ENCODE measurements around the gene ANTXR1.

The ANTXR1 gene

DNA sequence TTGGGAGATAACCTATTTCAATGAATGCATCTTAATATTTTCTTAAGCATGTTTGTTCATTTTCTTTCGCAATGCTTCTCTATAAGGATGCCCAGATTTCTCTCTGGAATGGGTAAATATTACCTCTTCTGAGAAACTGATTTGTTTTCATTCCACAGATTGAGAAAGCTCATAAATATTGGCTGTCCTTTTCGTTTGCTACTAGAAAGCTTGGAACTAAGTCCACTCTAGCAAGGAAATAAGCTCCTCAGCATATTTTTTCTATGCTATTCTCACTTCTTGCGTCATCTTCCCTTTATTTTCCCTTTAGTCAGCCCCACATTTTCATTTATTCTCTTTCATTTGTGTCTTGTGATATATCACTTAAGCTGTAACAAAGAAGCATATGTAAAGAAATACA lies 76.3 kb downstream of the ANTXR1 start:
- TF ChIP-seq OSR1 (CRISPR knock-in tag; IDR thresholded peaks at IDR 0.05) (no peak), TSHZ2 (CRISPR knock-in tag; IDR thresholded peaks at IDR 0.05) (no peak)
- ATAC-seq: no peak

- TF ChIP-seq, protein P1, sequence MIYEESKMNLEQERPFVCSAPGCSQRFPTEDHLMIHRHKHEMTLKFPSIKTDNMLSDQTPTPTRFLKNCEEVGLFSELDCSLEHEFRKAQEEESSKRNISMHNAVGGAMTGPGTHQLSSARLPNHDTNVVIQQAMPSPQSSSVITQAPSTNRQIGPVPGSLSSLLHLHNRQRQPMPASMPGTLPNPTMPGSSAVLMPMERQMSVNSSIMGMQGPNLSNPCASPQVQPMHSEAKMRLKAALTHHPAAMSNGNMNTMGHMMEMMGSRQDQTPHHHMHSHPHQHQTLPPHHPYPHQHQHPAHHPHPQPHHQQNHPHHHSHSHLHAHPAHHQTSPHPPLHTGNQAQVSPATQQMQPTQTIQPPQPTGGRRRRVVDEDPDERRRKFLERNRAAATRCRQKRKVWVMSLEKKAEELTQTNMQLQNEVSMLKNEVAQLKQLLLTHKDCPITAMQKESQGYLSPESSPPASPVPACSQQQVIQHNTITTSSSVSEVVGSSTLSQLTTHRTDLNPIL (CRISPR knock-in tag; IDR thresholded peaks at IDR 0.05; ENCODE audit: low read depth): no peak
- TF ChIP-seq SNAI2 (CRISPR knock-in tag; IDR thresholded peaks at IDR 0.05): no peak
- TF ChIP-seq PPARA (CRISPR knock-in tag; IDR thresholded peaks at IDR 0.05; ENCODE audit: borderline replicate concordance): no peak
- no peak for TF ChIP-seq ZNF70 (CRISPR knock-in tag; IDR thresholded peaks at IDR 0.05)
- no peak for TF ChIP-seq POU6F1 (CRISPR knock-in tag; IDR thresholded peaks at IDR 0.05; ENCODE audit: borderline replicate concordance, low read depth)
- no peak for TF ChIP-seq ZFP30 (CRISPR knock-in tag; IDR thresholded peaks at IDR 0.05)
- no peak for TF ChIP-seq TSHZ2 (CRISPR knock-in tag; IDR thresholded peaks at IDR 0.05)
- TF ChIP-seq TCF4 (CRISPR knock-in tag; IDR thresholded peaks at IDR 0.05; ENCODE audit: borderline replicate concordance): no peak
- no peak for TF ChIP-seq ZC3H10 (CRISPR knock-in tag; IDR thresholded peaks at IDR 0.05)
- no peak for TF ChIP-seq ESRRG (CRISPR knock-in tag; IDR thresholded peaks at IDR 0.05)
- no peak for TF ChIP-seq CSRNP3 (CRISPR knock-in tag; IDR thresholded peaks at IDR 0.05)
- TF ChIP-seq ZNF565 (CRISPR knock-in tag; conservative IDR thresholded peaks at IDR 0.05; ENCODE audit: low read depth): no peak
- TF ChIP-seq TOX (CRISPR knock-in tag; IDR thresholded peaks at IDR 0.05; ENCODE audit: borderline replicate concordance): no peak
- TF ChIP-seq GLIS3 (CRISPR knock-in tag; IDR thresholded peaks at IDR 0.05): no peak
- no peak for TF ChIP-seq BACH2 (CRISPR knock-in tag; IDR thresholded peaks at IDR 0.05; ENCODE audit: borderline replicate concordance)
- no peak for ATAC-seq
Observed at GRCh38 chr2:69089998-69090397, 77.0 kb downstream of the ANTXR1 start.

- ATAC-seq: no peak
- no peak for TF ChIP-seq POU6F1 (CRISPR knock-in tag; IDR thresholded peaks at IDR 0.05; ENCODE audit: borderline replicate concordance, low read depth)
- no peak for TF ChIP-seq GLIS3 (CRISPR knock-in tag; IDR thresholded peaks at IDR 0.05)
- no peak for TF ChIP-seq PATZ1 (CRISPR knock-in tag; IDR thresholded peaks at IDR 0.05; ENCODE audit: borderline replicate concordance)
- no peak for TF ChIP-seq ARNTL (CRISPR knock-in tag; IDR thresholded peaks at IDR 0.05; ENCODE audit: borderline replicate concordance, low read depth)
- no peak for TF ChIP-seq ZC3H10 (CRISPR knock-in tag; IDR thresholded peaks at IDR 0.05)
- TF ChIP-seq ZNF70 (CRISPR knock-in tag; IDR thresholded peaks at IDR 0.05): no peak
- no peak for TF ChIP-seq RARB (CRISPR knock-in tag; IDR thresholded peaks at IDR 0.05)
- TF ChIP-seq ZNF565 (CRISPR knock-in tag; conservative IDR thresholded peaks at IDR 0.05; ENCODE audit: low read depth): no peak
- no peak for TF ChIP-seq TCF4 (CRISPR knock-in tag; IDR thresholded peaks at IDR 0.05; ENCODE audit: borderline replicate concordance)
- TF ChIP-seq SNAI2 (CRISPR knock-in tag; IDR thresholded peaks at IDR 0.05): no peak
- TF ChIP-seq CSRNP3 (CRISPR knock-in tag; IDR thresholded peaks at IDR 0.05): no peak
Observed at GRCh38 chr2:69090820-69091219, 77.8 kb downstream of the ANTXR1 start.
